ENCODE measurements around the gene NSG2.
"Not testable (repeated sequence)": the region's sequence is repeated elsewhere in the genome, so short reads cannot be mapped to it uniquely, and the experiment has no call there.

Gene NSG2

DNA sequence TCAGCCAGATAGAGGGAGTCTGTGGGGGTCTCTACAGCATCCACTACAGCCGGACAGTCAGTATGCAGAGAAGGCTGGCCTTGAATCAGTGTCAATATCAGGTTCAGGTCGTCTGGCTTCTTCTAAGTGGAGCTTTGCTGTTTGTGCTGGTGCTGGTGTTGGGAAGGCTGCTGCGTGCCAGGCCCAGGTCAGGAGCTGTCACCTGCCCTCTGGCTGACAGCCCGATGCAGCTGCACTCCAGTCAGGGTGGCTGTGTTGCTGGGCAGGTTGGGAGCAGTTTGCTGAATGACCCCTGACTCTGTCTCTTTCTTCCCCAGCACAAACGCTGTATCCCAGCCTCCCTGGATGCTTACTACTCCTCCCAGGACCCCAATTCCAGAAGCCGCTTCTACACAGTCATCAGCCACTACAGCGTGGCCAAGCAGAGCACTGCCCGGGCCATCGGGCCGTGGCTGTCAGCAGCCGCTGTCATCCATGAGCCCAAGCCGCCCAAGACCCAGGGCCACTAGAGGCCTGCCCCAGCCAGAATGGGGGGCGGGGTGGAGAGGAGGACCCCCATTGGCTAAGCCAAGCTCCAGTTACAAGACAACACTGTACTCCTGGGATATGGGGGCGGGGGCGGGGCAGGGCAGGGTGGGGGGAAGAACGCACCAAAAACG lies 61.6 kb downstream of the NSG2 start:
- DNase-seq: no peak

DNA sequence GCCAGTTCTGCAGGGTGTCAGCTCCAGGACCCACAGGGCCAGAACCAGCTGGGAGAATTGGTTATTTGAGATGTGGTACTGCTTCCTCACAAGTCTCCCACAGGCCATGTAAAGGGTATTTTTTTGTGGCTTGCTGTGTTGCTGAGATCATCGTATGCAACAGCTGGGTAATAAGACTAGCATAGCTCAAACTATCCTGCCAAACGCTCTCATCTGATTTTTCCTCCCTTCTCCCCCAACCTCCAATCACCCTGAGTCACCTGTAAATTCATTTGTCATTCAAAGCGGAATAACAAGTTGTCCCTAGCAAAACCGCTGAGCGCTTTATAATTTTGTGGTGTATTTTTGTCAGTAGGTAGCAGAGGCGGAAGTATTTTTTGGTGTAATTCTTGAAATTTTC lies 63.2 kb downstream of the NSG2 start:
- no peak for DNase-seq

DNA sequence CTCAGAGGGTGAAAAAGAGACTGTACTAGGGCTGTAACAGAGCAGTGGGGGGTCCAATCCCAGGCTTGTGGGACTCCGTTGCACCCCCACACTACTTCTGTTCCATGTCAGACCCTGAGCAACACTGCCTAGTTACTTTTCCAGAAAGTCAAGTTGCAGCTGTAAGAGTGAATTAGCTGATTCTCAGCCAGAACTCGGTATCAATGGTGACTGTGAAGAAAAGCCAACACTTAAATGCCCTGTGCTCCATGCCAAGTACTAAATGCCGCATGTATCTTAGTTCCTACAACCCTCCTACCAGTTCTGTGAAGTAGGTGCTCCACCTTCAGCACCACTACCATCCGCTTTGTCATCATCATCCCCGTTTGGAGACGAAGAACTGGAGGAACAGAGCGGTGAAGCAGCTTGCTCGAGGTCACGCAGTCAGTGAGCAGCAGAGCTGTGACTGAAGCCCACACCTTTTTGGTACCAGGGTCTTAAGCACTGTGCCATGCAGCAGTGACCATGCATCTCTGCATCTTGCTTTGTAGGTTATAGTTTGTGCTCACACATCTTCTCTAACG lies 64.3 kb downstream of the NSG2 start:
- no peak for DNase-seq

DNA sequence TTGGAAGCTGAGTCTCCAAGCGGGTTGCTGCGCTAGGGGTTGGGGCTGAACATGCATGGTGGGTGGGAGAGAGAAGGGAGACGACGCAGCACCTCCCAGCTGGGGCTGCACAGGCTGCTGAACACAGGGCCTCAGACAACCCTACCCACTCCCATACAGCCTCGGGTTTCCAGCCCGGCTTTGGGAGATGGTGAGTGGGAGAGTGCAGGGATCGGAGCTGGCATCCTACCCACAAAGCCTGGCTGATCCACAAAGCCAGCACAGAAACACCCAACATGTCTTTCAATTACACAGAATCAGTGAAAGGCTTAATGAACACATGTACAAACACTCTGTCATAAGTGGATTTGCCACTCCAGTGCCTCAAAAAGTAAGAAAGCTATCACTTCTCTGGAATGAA lies 64.8 kb downstream of the NSG2 start:
- DNase-seq: no peak

DNA sequence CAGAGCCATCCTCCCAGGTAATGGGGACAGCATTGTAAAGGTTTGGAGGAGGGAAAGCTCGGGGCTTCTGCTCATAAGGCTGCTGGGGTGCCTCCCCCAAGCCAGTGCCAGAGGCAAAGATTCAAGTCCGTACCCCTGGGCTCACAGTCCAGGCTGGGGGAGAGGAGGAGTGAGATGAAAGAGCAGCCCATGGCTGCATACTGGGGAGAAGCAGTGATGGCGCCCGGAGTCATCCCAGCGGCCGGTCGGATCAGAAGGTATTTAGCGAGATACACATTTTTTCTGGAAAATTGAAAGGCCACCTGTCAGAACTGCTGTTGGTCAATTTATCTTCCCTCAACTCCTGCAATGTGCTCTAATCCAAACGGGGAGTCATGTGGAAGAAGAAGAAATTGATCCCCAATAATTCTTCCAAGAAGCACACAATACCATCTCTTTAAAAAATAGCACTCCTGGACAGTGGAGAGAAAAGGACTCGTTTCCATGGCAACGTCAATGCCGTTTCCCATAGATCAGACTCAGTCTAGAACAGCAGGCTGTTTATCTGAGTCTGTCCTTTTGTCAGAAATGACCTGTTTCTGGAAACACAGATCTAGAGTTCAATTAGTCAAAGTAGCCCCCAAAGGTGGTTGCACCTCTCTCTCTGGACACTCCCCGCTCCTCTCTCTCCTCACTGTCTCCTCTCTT lies 65.9 kb downstream of the NSG2 start:
- DNase-seq: no peak

DNA sequence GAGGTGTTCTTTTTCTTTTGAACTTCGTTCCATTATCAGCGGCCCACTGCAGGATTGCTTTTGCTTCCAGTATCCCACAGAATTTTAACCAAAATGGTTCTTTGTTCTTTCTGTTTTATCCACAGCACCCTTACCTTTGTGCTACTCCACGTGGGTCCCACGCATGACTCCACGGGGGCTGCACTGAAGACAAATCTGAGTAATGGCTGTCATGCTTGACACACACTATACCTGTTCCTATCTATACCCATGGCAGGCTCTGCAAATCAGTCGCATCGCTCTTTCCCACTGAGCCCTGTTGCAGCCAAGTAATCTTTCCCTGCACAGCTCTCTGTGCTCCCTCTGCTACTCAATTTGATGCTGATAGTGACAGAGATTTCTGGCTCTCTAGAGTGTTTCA lies 69.7 kb downstream of the NSG2 start:
- no peak for DNase-seq

DNA sequence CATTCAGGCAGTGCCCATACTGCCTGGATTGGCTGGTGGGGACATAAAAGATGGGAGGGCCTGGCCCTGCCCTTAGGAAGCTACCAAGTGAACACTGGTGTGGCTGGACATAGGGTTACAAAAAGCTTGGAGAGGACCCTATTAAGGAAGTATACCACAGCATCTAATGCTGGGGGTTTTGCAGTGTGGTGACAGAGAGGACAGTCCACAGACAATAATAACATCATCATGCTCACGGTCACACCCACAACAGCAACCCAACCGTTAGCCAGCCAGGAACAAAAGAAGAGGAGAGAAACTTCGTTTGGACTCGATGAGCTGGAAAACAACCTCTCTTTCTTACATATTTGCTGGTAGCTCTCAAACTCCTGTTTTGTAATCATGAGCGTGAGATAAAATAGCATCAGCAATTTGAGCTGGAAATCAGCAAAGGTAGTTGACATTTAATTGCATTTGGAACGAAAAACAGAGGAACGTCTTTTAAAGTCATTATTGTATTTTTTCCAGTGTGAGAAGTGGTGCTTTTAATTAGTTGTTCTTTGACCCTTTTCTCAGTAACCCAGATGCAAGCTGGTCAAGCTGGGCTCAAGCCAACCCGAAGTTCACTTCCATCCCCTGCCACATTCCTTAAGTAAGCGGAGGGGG lies 73.4 kb downstream of the NSG2 start:
- no peak for DNase-seq

DNA sequence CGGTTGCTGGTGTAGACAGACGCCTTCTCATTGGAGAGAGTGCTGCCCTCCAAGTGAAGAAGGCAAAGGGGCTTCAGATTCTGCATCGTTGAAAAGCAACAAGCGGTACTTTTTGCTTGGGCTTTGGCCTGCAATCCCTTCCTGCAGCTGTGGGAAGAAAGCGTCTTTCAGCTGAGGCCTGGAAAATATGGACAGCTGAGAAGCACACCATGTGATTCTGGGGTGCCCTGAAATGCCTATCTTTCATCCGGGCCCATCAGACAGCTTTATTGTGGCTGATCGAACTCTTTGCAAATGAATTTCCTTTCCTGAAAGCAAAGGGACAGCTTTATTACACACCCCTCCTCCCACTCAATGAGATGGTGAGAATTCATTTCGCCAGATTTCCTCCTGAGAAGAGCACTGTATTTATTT lies 74.0 kb downstream of the NSG2 start:
- DNase-seq: no peak

DNA sequence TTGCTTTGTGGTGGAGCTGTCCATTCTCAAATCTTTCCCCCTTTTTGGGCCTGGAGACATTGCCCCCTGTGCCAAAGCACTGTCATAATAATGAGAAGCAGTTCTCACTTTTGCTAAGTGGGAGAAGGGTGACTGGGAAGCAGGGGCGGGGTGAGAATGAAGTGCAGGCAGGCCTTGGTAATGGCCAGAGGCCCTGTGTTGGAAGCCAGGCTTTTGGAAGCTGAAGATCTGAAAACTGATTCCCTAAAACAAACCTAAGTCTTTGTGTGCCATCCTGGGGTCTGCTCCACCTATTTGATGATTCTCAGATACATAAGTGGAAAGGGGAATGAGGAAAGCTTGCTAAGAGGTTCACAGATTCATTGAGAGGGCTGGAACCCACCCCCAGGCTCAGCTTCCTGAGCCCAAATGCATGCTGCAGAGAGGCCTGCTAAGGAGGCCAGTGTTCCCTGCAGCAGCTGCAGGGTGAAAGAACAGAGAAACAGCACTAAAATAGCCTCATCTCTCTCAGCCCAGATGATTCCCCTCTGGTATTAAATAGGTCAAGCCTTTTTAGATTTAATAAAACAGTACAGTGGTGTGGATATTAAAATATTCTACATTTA lies 75.0 kb downstream of the NSG2 start:
- DNase-seq: no peak

DNA sequence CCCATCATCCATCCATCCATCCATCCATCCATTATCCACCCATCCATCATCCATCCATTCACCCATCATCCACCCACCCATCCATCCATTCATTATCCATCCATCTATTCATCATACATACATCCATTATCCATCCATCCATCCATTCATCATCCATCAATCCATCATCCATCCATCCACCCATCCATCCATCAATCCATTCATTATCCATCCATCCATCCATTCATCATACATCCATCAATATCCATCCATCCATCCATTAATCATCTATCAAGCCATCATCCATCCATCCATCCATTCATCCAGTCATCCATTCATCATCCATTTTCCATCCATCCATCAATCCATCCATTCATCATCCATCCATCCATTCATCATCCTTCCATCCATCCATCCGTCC lies 89.0 kb downstream of the NSG2 start:
- DNase-seq: no peak

DNA sequence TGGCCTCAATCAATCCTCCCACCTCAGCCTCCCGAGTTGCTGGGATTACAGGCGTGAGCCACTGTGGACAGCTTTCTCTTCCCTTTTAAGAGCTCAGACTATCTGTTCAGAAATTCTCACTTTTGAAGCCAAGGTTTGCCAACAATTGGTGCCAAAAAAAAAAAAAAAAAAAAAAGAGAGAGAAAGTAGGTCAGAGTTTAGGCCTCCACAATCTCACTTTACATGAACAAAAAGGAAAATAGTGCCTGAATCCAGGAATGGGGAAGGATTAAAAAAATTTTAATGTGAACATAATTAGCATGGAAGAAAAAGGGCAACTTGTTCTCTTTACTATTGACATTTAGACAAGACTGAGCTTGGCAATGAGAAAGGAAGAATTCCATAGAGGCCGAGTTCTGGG lies 94.1 kb downstream of the NSG2 start:
- DNase-seq: no peak

DNA sequence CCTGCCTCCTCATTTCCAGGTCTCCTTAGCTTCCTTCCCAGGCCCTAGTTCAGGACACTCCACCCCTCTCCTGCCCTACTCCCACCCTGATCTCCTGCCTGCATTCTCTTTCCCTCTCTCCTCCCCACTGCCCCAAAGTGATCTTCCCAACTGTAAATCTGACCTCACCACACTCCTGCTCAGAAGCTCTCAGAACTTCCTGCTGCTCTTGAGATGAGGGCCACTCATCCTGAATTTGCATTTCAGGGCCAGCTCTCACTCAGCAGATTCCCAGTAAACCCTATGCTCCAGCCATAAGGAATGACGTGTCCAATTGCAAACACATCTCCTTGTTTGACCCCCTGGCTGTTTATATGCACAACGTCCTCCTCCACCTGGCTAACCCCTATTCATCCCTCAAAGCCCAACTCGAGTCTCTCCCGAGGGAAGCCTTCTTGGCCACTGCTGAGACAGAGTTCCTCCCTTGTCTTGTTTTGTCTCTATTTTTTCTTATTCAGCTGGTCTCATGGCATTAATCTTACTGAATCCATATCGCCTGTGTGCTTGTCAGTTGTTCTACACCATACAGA lies 95.0 kb downstream of the NSG2 start:
- no peak for DNase-seq

DNA sequence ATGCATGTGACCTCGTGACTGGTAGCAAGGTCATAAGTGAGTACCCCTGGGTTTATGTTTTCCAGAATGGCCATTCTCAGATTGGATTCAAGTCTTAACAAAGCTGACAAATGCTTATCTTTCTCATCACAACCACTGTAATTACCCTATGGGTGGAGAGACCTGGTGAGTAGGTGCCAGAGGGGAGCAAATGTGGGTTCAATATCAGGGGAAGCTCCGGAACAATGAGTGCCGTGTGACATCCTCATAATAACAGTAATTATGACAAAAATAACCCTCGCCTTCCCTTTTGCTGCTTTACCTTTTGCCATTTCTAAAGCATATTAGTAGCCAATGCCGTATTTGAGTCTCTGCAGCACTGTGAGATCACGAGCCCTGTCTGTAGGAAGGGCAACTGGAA lies 95.9 kb downstream of the NSG2 start:
- no peak for DNase-seq

DNA sequence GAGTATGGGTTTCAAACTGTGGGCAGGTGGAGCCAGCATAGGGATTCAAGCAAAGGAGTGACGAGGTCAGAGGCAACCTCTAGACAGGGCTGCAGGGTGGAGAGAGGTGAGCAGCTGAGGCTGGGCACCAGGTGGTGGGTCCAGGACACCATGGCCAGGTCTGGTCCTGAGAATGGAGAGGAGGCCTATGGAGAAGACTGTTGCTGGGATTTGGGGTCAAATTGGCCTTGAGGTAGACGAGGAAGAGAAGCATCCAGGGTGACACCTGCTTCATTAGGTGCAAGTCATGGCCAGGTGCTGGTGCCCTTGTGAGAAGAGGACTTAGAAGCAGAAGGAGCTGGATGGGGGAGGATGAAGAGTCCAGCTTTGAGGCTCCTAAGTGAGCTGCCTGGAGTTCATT lies 99.6 kb downstream of the NSG2 start:
- no peak for DNase-seq

DNA sequence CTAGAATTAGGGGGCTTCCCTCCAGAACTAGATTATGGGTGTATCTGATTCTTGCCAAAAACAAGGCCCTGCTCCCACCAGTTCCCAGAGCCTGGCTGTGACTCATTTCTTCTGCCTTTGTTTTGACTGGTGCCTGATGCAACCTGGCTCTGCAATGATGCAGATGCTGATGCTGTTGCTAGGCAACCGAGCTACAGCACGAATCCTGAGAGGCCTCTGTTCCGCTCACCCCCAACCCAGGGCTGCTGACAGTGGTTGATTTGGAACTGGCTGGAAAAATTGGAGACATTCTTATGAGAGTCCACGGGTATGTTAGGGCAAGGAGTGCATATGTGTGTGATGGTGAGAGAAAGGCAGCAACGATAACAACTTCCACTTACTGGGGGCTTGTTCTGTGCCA lies 100.3 kb downstream of the NSG2 start:
- DNase-seq: no peak

DNA sequence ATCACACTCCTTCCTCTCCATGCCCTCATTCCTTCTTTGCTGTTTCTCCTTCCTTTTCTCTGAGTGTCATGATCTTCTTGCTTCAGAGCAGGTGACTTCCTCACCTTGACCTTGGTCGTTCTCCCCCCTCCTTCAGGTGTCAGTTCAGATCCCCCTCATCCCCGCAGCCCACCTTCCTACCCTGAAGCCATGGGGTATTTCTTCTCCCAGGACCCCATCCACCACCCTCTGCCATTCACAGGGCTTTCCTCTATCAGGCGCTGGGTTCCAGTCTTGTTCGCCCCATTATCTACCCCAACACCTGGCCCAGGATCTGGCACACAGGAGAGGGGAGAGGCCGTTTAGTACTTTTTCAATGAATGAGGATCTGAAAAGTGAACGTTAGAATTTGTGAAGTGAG lies 101.0 kb downstream of the NSG2 start:
- DNase-seq: no peak

DNA sequence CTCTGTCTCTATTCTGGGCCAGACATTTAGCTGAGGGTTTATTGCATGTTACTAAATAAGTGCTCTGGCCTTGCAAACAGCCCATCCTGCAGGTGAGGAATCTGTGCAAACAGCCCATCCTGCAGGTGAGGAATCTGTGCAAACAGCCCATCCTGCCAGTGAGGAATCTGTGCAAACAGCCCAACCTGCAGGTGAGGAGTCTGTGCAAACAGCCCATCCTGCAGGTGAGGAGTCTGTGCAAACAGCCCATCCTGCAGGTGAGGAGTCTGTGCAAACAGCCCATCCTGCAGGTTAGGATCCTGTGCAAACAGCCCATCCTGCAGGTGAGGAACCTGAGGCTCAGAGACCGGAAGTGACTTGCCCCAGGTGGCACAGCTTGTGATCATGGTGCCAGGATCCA lies 101.5 kb downstream of the NSG2 start:
- not testable (repeated sequence) for DNase-seq

DNA sequence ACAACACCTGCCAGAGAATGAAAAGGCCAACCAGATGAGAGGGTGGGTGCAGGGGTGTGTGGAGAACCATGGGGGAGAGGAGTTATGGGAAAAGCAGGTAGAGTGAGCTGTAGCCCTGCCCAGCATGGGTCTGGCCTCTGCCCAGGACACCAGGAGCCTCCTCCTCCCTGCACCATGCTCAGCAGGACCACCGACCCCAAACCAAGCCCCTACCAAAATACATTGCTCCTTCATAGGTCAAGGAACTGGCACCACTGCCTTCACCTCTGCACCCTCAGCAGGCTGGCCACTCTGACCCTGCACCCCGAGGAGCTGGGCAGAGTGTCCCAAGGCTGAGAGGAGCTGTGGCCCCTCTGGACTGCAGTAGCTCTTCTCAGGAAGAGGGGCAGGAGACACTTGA lies 102.0 kb downstream of the NSG2 start:
- DNase-seq: no peak

DNA sequence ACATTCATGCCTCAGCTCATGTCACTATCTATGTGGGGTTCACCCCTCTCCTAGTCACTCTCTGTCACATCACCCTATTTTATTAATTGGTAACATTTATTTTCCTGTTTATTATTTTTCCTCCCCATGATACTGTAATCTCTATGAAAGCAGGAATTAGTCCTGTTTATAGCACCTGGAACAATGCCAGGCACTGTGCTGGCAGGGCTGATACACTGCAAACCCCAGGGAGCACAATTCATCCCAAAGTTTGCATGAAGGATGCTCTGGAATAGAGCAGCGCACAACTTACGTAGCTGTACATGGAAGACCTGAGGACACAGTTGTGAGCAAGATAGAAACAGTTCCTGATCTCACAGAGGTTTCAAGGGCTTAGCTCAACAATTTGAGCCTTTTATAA lies 103.2 kb downstream of the NSG2 start:
- DNase-seq: no peak

DNA sequence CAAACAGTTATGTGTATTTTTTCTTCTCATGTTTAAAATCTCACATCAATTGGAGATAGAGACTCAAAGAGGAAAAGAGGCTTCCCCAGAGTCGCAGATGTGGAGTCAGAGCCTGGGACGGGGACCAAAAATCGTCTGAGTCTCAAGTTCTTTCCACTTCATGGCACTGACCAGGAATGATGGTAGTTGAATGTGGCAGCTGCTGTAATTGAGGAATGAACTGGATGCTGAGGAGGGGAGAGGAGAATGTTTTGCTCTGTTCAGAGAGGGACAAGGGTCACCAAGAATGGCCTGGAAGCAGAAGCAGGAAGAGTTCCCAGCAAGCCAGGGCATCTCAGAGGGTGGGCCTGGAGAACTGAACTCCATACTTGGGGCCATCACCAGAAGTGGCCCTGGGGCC lies 103.9 kb downstream of the NSG2 start:
- DNase-seq: no peak

DNA sequence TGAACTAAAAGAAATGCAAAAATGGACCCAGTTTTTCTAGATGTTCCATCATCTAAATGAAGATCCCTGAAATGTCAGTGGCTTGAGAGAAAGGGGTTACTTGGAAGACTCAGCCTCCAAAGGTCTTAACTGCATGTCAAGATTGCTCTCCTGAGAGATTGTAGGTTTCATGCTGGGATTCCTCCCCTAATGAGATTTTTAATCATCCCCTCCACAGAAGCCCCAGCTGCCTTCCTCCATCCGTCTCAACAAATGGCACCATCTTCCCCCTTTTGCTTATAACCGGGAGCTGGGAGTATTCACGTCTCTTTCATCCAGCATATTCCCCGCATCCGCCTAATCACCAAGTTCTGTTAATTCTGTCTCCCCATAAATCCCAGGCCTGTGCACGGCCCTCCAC lies 104.5 kb downstream of the NSG2 start:
- DNase-seq: no peak

DNA sequence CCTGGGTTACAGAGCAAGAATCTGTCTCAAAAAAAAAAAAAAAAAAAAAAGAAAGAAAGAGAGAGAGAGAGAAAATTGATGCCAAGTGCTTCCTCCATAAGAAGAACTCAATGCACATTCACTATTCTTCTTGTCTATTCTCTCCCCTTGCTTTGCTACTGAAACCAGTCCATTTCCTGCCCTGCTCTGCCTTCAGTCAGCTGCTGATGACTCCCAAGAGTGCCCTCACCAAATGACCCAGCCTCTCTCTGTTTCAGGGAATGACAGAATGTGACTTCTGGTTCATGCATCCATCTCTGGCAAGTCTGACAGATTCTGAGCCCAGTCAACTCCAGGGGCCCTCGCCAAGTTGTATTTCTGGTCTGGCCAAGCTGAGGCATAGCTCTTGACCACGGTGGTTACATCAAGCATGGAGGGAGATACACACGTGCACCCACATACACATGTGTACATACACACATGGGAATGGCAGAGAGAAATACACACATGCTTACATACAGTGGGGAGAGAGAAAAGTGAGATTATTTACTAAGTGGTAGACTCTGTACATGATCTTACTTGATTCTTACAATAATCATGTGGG lies 106.2 kb downstream of the NSG2 start:
- DNase-seq: no peak

DNA sequence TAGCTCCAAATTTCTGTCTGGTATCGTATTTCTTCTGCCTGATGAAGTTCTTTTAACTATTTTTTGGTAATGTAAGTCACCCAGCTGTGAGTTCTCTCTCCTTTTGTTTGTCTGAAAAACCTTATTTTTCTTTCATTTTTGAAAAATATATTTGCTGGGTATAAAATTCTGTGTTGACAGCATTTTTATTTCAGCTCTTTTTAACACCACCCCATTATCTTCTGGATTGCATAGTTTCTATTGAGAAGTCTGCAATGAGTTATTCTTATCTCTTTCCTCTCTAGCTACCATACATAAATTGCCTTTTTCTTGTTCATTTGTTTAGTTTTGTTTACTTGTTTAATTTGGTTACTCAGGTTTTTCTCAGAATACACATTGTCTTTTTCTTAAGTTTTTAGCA lies 109.1 kb downstream of the NSG2 start:
- no peak for DNase-seq

All from NCI-H1092 (cell line).